HG02970 (cell line): ENCODE data around the gene RRAS.

Experiments used
- ATAC-seq: cut with Tn5 transposase; IDR thresholded peaks from one replicate; pipeline ENCODE4 v1.9.1; 2021; ENCODE audit warnings: mild to moderate bottlenecking, moderate library complexity, moderate number of reproducible peaks; ENCODE audit not compliant: unreplicated experiment, low FRiP score

The RRAS gene

GRCh38 chr19:49640113-49640898 is at the start of gene RRAS:
TSS of gene RRAS (minus strand) at chr19:49640143. CDS start at chr19:49640098, 45 bp downstream.
- ATAC-seq = peak; percentile 51

DNA sequence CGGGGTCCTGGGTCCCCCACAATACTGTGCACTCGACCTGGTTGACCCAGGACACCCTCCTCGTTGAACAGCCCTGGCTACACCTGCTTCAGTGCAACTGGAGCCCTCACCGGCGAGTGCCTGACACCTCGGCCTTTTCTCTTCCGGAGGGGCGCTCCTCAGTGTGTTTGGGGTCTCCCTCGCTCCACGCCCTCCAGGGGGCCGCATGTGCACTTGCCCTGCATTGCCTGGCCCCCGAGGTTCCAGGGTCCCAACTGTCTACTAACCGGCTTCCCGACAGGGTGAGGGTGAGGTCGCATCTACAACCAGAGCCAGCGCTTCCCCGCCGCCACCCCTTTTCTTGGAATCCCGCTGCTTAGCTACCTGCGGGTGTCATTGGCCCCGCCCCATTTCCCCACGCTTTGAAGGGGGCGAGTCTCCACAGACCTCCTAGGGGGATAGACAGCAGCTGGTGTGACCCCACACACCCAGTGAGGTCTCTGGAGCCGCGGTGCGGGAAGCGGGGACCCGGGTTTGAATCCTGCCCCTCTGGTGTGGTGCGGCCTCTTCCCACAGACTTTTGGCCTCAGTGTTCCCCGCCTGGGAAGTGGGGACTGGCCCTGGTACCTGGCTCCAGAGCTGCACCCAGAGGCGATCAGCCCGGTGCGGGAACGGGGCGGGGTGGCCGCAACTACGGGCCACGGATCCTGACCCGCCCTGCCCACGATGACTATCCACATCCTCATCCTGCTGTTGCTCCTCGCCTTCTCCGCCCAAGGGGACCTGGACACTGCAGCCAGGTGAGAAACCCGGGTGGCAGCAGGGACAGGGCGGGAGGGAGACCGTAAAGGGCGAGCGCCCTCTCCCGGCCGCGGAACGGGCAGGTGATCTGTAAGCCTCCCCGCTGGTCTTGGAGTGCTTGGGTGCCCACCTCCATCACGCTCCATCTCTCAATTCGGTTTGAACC is 49.5 kb upstream of the RRAS start, which contains the start of gene ADM5:
TSS of gene ADM5 (plus strand) at position 462 of the 946 bp plus-strand sequence. CDS start at position 706, 244 bp downstream.
- no peak for ATAC-seq

- ATAC-seq = no peak
Measured at GRCh38 chr19:49688531-49689132, 48.7 kb upstream of the RRAS start.

GRCh38 chr19:49687566-49688316 is 47.8 kb upstream of the RRAS start:
- no peak for ATAC-seq

DNA sequence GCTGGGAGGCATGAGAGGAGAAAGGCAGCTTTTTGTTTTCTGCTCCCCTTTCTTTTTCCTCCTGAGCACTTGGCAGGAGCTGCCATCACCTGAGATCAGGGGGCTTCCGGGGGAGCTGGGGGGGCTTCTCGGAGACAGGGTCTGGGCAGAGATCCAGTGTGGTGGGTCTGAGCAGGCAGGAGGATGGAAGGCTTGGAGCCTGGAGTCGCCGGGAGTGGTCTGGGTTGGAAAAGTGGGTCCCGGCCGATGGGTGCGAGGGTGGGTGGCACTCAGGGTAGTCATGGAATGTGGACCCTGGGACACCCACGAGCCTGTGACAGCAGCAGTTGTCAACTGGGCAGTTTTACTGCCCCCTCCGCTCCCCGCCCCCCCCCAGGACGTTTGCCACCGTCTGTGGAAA is 47.2 kb upstream of the RRAS start:
- no peak for ATAC-seq

- ATAC-seq = no peak
Measured at GRCh38 chr19:49686503-49687088, 46.7 kb upstream of the RRAS start.

DNA sequence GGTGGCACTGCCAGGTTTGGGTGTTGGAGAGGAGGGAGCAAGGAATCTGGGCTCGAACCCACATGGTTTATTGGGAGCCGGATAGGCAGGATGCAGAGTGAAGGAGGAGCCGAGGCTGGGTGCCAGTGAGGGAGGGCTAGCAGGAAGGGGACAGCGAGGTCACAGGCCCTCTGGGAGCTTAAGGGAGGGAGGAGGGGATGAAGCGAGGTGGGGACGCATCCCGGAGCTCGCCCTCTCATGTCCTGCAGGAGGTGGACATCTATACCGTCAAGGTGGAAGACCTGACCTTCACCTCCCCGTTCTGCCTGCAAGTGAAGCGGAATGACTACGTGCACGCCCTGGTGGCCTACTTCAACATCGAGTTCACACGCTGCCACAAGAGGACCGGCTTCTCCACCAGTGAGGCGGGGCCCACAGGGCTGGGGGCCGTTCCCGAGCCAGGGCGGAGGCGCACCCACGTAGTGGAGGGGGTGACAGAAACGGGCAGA is 45.9 kb upstream of the RRAS start:
- ATAC-seq = no peak

GRCh38 chr19:49684983-49685553 is 45.1 kb upstream of the RRAS start:
- no peak for ATAC-seq

GRCh38 chr19:49684251-49684982 is 44.5 kb upstream of the RRAS start:
- no peak for ATAC-seq

GRCh38 chr19:49683814-49684250 is 43.9 kb upstream of the RRAS start:
- no peak for ATAC-seq

DNA sequence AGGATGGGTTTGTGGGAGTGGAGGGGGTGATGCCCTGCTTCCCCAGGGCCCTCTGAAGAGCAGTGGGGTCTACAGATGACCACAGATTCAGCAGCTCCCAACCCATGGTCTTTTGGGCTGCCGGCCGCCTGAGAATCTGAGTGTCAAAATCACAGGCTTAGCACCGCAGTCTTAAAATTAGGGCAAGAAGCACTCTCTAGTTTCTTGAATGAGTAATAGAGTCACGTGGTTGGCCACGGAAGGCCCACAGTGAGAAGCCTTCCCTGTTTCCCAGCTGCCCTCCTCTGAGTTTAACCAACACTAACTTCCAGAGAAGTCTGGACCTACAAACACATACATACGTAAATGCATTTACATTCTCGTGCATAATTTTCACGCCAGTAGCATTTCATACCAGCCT is 42.3 kb upstream of the RRAS start:
- no peak for ATAC-seq

GRCh38 chr19:49681830-49682229 is 41.9 kb upstream of the RRAS start:
- no peak for ATAC-seq

- no peak for ATAC-seq
Measured at GRCh38 chr19:49680421-49681351, 40.7 kb upstream of the RRAS start.

DNA sequence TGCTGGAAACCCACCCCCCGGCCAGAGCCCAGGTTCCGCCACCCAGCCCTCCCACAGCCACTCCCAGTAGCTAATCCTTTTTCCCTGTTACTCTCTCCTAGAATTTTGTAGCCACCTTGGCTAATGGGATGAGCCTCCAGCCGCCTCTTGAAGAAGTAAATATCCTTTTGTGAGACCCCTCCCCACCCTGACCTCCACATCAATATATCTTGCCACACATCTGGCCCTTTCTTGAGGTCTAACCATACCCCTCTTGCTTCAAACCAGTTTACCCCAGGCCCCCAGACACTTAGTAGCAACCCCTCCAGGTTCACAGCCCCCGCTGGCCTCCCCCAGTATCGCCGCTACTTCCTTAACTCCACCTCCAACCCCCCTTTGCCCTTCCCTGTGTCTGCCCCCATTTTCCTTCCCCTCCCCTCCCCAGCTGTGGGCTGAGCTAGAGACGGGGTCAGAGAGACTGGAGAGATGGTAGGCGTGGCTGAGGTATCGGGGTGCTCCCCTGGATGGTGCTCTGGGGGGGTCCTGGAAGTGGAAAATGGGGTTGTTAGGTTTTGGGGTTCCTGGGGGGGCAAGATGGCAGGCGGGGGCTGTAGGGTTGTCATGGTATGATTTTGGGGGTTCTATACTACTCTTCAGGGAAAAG is 39.9 kb upstream of the RRAS start:
- ATAC-seq = no peak

DNA sequence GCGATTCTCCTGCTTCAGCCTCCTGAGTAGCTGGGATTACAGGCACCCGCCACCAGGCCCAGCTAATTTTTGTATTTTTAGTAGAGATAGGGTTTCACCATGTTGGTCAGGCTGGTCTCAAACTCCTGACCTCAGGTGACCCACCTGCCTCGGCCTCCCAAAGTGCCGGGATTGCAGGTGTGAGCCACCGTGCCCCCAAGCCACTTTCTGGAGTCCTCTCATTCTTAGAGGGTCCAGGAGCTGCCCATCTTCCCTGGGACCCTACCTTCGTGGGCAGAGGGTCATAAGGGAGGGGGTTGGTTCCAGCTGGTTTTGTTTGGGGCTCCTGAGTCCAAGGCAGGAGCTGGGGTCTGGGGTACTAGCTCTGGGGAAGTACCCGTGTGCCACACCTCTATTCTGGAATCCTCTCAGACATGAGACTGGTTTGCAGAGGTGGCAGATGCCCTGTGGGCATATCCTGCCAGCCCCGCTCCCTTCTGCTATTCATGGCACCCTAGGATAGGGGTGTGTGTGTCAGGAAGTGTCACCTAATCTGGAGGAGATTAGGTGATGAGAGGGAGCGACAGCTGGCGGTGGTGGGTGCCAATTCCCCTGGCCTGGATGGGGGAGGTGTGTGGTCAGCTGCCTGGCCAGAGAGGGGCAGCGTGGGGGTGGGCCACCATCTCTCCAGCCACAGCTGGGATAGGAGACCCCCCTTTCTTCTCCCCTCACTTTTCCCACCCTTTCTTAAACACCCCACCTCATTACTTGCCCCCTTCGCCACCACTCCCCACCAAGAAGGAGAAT is 39.2 kb upstream of the RRAS start:
- no peak for ATAC-seq
